SK-N-SH (cell line): ENCODE data around the gene IL1R2. TPM values are rescaled to one million over a fixed set of nuclear protein-coding genes. Genes with fewer than 3 reads are reported as not detected.

ENCODE experiments used
- CTCF ChIA-PET: fragments of 300-600, 350-600 bp; formaldehyde crosslinking; extraction: SDS; loops from one replicate; lab custom pipeline; 2021; lab: Yijun Ruan, JAX
- POLR2A ChIA-PET: fragments of 350-600 bp; sonication (Branson Sonifier 250); formaldehyde crosslinking; extraction: SDS; loops from one replicate; lab custom pipeline; 2020; ENCODE audit warnings: antibody characterized with exemption, inconsistent platforms; lab: Yijun Ruan, JAX
- DNase-seq: peaks from one replicate; pipeline ENCODE4 v3.0.0; 2012
- H2AFZ ChIP-seq: fragments of 200-600 bp; sonication (generic); 2 replicates; pipeline ENCODE4 v1.8.1; 2016; ENCODE audit warnings: antibody characterized with exemption, mild to moderate bottlenecking, low read depth
- H3F3A ChIP-seq: fragments of 200-600 bp; sonication (generic); replicated peaks from 2 replicates; pipeline ENCODE3; 2016; ENCODE audit warnings: antibody characterized with exemption, mild to moderate bottlenecking; ENCODE audit not compliant: insufficient read depth
- H3K27ac ChIP-seq, 2 experiments: fragments of 200-500 bp in 1 of 2; fragments of 200-600 bp in 1 of 2; sonication (Bioruptor generic) in 1 of 2; sonication (generic), shearing (Covaris generic) in 1 of 2; 2 replicates each; pipeline versions ENCODE4 v1.5.1 to v1.6.1; 2014 to 2016; ENCODE audit warnings: low read depth in 2 of 2, inconsistent platforms in 1 of 2, low read length in 1 of 2, mild to moderate bottlenecking in 1 of 2, mixed read lengths in 1 of 2
- H3K27me3 ChIP-seq: fragments of 200-600 bp; sonication (generic), shearing (Covaris generic); 2 replicates; pipeline ENCODE4 v1.6.1; 2016; ENCODE audit warnings: mixed run types; ENCODE audit not compliant: insufficient read depth
- H3K36me3 ChIP-seq, 2 experiments: fragments of 200-500 bp in 1 of 2; fragments of 200-600 bp in 1 of 2; sonication (Bioruptor generic) in 1 of 2; sonication (generic) in 1 of 2; replicated peaks in 1 of 2; 2 replicates each; pipeline versions ENCODE3 to v1.5.1; 2014 to 2016; ENCODE audit warnings: low read length in 1 of 2, mild to moderate bottlenecking in 1 of 2; ENCODE audit not compliant: insufficient read depth in 2 of 2, control insufficient read depth in 1 of 2
- H3K4me1 ChIP-seq, 2 experiments: fragments of 200-500 bp in 1 of 2; fragments of 200-600 bp in 1 of 2; sonication (Bioruptor generic) in 1 of 2; sonication (generic), shearing (Covaris generic) in 1 of 2; 2 replicates each; pipeline versions ENCODE4 v1.5.1 to v1.6.1; 2014 to 2016; ENCODE audit warnings: low read depth in 1 of 2, low read length in 1 of 2, mixed run types in 1 of 2; ENCODE audit not compliant: insufficient read depth in 2 of 2, control insufficient read depth in 1 of 2
- H3K4me2 ChIP-seq: fragments of 200-600 bp; sonication (generic), shearing (Covaris generic); 2 replicates; pipeline ENCODE4 v1.6.1; 2017; ENCODE audit warnings: mixed run types
- H3K4me3 ChIP-seq, 2 experiments: fragments of 200-500 bp in 1 of 2; fragments of 200-600 bp in 1 of 2; sonication (Bioruptor generic) in 1 of 2; sonication (generic), shearing (Covaris generic) in 1 of 2; 2 replicates each; pipeline versions ENCODE4 v1.5.1 to v1.8.1; 2014 to 2016; ENCODE audit warnings: low read depth in 2 of 2, inconsistent platforms in 1 of 2, low read length in 1 of 2, mild to moderate bottlenecking in 1 of 2, mixed read lengths in 1 of 2, moderate library complexity in 1 of 2
- H3K79me2 ChIP-seq: fragments of 200-600 bp; sonication (generic); 2 replicates; pipeline ENCODE4 v1.8.1; 2017; ENCODE audit warnings: mild to moderate bottlenecking; ENCODE audit not compliant: insufficient read depth
- H3K9ac ChIP-seq: fragments of 200-600 bp; sonication (generic); 2 replicates; pipeline ENCODE4 v1.6.1; 2017; ENCODE audit warnings: mixed run types
- H3K9me2 ChIP-seq: fragments of 200-600 bp; sonication (generic); 2 replicates; pipeline ENCODE4 v1.6.1; 2017; ENCODE audit warnings: mixed run types
- H3K9me3 ChIP-seq: fragments of 200-600 bp; sonication (generic); 2 replicates; pipeline ENCODE4 v1.6.1; 2017; ENCODE audit warnings: mixed run types, mild to moderate bottlenecking, moderate library complexity
- H4K20me1 ChIP-seq: fragments of 200-600 bp; sonication (generic); 2 replicates; pipeline ENCODE4 v1.6.1; 2017; ENCODE audit warnings: mild to moderate bottlenecking, mixed run types; ENCODE audit not compliant: insufficient read depth
- CHD2 ChIP-seq: fragments of 150-350 bp; IDR thresholded peaks from 2 replicates; pipeline ENCODE4 v1.6.1; 2018; ENCODE audit warnings: low read length; ENCODE audit not compliant: partially characterized antibody
- EZH2phosphoT487 ChIP-seq: fragments of 200-600 bp; sonication (generic); IDR thresholded peaks from 2 replicates; pipeline ENCODE4 v1.6.1; 2017; ENCODE audit warnings: low read depth, mixed run types, mild to moderate bottlenecking, antibody characterized with exemption, moderate library complexity, borderline replicate concordance
- FOSL2 ChIP-seq: IDR thresholded peaks from 2 replicates; pipeline ENCODE4 v1.4.0; 2012; ENCODE audit warnings: low read depth, mild to moderate bottlenecking, moderate library complexity, borderline replicate concordance
- FOXJ3 ChIP-seq: sonication (generic); formaldehyde crosslinking; IDR thresholded peaks from 2 replicates; pipeline ENCODE4 v1.5.1; 2020; ENCODE audit warnings: mild to moderate bottlenecking, missing genetic modification reagents
- GABPA ChIP-seq: IDR thresholded peaks from 2 replicates; pipeline ENCODE4 v1.4.0; 2012; ENCODE audit warnings: low read depth, mild to moderate bottlenecking
- MXI1 ChIP-seq: IDR thresholded peaks from 2 replicates; pipeline ENCODE4 v1.6.1; 2012; ENCODE audit warnings: mild to moderate bottlenecking, low read depth, low read length, improper control_type of control experiment
- RAD21 ChIP-seq: IDR thresholded peaks from 2 replicates; pipeline ENCODE4 v1.6.1; 2012; ENCODE audit warnings: mild to moderate bottlenecking, low read length
- RFX5 ChIP-seq: IDR thresholded peaks from 2 replicates; pipeline ENCODE4 v1.6.1; 2012; ENCODE audit warnings: mild to moderate bottlenecking, improper control_type of control experiment, low read length
- SIN3A ChIP-seq: IDR thresholded peaks from 2 replicates; pipeline ENCODE4 v1.6.1; 2012; ENCODE audit warnings: low read depth, mild to moderate bottlenecking, low read length, moderate library complexity, borderline replicate concordance
- YY1 ChIP-seq: IDR thresholded peaks from 2 replicates; pipeline ENCODE4 v1.4.0; 2012; ENCODE audit warnings: low read depth, mild to moderate bottlenecking
- WGBS: methylation state at CpG from one replicate; pipeline ENCODE4 v1.1.6; 2017; ENCODE audit warnings: low lambda C conversion rate; 5-methylcytosine and 5-hydroxymethylcytosine counted together
- polyA plus RNA-seq, 3 experiments: library from polyadenylated mRNA; depleted of rRNA; stranded (reverse); fragments of >200 nt; gene quantifications; 2 replicates each; pipeline ENCODE4 v1.2.3, GENCODE V29; 2012
- TF ChIP-seq, protein P1 (sequence below): IDR thresholded peaks from 2 replicates; pipeline ENCODE4; 2012
- TF ChIP-seq, protein P2 (sequence below): fragments of 150-350 bp; IDR thresholded peaks from 2 replicates; pipeline ENCODE4 v1.6.1; 2016; ENCODE audit warnings: mild to moderate bottlenecking, low read depth, low read length
- TF ChIP-seq, protein P3 (sequence below): fragments of 200-600 bp; sonication (generic); IDR thresholded peaks from 2 replicates; pipeline ENCODE4 v1.6.1; 2017; ENCODE audit warnings: antibody characterized with exemption, mild to moderate bottlenecking, moderate library complexity

IL1R2 gene
- polyA plus RNA-seq, 1 of the 3 experiments (the other 2 are of a cell fraction), result 0.16 TPM

DNA sequence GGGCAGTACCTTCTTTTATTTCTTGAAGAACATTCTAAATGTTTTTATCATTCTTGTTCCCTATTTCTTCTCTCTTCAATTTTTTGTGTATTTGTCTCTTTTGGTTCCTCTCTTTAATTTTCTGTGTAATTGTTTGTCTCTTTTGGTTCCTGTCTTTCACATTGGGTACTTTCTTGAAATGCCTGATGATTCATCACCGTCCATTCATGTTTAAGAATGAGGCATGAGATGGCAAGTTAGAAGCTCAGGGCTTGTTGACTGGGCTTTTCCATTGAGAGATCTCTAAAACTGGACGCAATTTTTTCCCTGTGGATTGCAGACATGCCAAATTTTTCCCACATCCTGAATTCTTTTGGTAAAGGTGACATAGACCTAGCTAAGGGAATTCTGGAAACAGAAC is 33.7 kb upstream of the IL1R2 start:
- H3K36me3 ChIP-seq, result no peaks in the 10 kb centered on the region
- no peak overlapping the region for H3K4me3 ChIP-seq
- H3K27ac ChIP-seq, result no peak overlapping the region
- H3K9me3 ChIP-seq, result no peaks in the 10 kb centered on the region
- WGBS, result 5% methylated on average over 2 of the region's 2 CpGs
- no peaks in the 10 kb centered on the region for H4K20me1 ChIP-seq
- H3K27me3 ChIP-seq, result peaks cover 7% of the 10 kb centered on the region; the same call in 1 of the 2 replicates
- no peaks in the 10 kb centered on the region for H3K79me2 ChIP-seq
- no peaks in the 10 kb centered on the region for H3F3A ChIP-seq
- H3K4me1 ChIP-seq, result no peaks in the 10 kb centered on the region
- DNase-seq, result no peak
- TF ChIP-seq RAD21, result no peak
- TF ChIP-seq, protein P1, sequence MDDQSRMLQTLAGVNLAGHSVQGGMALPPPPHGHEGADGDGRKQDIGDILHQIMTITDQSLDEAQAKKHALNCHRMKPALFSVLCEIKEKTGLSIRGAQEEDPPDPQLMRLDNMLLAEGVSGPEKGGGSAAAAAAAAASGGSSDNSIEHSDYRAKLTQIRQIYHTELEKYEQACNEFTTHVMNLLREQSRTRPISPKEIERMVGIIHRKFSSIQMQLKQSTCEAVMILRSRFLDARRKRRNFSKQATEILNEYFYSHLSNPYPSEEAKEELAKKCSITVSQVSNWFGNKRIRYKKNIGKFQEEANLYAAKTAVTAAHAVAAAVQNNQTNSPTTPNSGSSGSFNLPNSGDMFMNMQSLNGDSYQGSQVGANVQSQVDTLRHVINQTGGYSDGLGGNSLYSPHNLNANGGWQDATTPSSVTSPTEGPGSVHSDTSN, result no peak
- H3K9me2 ChIP-seq, result no peaks in the 10 kb centered on the region
- ChIA-PET POLR2A (no interaction called here), CTCF (interaction anchor here (1.0 kb wide), 1 partner anchor 275 kb away, joined by 4 read pairs; no protein-coding TSS in a partner anchor)
- H2AFZ ChIP-seq, result no peak overlapping the region
- H3K9ac ChIP-seq, result no peak overlapping the region
- no peak overlapping the region for H3K4me2 ChIP-seq

DNA sequence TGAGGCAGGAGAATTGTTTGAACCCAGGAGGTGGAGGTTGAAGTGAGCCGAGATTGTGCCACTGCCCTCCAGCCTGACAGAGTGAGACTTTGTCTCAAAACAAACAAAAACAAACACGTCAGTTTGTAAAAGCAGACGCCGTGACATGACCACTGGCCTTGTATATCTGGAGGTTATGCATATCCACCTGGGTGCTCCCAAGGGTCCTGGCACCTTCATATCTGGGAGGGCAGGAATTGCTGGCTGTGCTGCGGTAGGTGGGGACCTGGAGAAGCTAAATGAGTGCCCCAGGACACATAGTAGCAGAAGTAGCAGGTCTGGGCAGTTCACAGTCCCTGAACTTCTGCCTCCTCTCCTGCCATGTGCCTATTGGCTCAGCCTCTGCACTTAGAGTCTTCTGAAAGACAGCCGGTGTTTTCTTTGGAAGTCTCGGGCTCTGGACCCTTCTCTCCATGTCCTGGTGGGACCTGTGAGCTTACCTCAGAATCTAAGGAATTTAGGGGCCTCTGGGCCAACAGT is 30.9 kb upstream of the IL1R2 start:
- no peak overlapping the region for H3K9ac ChIP-seq
- WGBS, result 38% methylated on average over 6 of the region's 7 CpGs
- no peak overlapping the region for H3K27ac ChIP-seq
- no peak overlapping the region for H3K4me3 ChIP-seq
- no peak for DNase-seq
- H3K4me1 ChIP-seq, result no peaks in the 10 kb centered on the region
- CTCF ChIA-PET, result no interaction called here
- H3K36me3 ChIP-seq, result no peaks in the 10 kb centered on the region
- H3F3A ChIP-seq, result no peaks in the 10 kb centered on the region
- peaks cover 12% of the 10 kb centered on the region; the same call in 1 of the 2 replicates for H3K27me3 ChIP-seq
- no peak overlapping the region for H2AFZ ChIP-seq
- no peak overlapping the region for H3K4me2 ChIP-seq
- no peaks in the 10 kb centered on the region for H4K20me1 ChIP-seq
- H3K9me2 ChIP-seq, result no peaks in the 10 kb centered on the region
- POLR2A ChIA-PET, result no interaction called here
- no peaks in the 10 kb centered on the region for H3K9me3 ChIP-seq
- H3K79me2 ChIP-seq, result no peaks in the 10 kb centered on the region
- TF ChIP-seq CHD2 (no peak), FOXJ3 (CRISPR knock-in tag) (no peak), GABPA (no peak), YY1 (no peak), RFX5 (no peak), EZH2phosphoT487 (no peak), MXI1 (no peak), FOSL2 (no peak), RAD21 (no peak), SIN3A (no peak)
- TF ChIP-seq, protein P2, sequence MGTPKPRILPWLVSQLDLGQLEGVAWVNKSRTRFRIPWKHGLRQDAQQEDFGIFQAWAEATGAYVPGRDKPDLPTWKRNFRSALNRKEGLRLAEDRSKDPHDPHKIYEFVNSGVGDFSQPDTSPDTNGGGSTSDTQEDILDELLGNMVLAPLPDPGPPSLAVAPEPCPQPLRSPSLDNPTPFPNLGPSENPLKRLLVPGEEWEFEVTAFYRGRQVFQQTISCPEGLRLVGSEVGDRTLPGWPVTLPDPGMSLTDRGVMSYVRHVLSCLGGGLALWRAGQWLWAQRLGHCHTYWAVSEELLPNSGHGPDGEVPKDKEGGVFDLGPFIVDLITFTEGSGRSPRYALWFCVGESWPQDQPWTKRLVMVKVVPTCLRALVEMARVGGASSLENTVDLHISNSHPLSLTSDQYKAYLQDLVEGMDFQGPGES, result no peak
- TF ChIP-seq, protein P3, sequence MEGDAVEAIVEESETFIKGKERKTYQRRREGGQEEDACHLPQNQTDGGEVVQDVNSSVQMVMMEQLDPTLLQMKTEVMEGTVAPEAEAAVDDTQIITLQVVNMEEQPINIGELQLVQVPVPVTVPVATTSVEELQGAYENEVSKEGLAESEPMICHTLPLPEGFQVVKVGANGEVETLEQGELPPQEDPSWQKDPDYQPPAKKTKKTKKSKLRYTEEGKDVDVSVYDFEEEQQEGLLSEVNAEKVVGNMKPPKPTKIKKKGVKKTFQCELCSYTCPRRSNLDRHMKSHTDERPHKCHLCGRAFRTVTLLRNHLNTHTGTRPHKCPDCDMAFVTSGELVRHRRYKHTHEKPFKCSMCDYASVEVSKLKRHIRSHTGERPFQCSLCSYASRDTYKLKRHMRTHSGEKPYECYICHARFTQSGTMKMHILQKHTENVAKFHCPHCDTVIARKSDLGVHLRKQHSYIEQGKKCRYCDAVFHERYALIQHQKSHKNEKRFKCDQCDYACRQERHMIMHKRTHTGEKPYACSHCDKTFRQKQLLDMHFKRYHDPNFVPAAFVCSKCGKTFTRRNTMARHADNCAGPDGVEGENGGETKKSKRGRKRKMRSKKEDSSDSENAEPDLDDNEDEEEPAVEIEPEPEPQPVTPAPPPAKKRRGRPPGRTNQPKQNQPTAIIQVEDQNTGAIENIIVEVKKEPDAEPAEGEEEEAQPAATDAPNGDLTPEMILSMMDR, result no peak
- TF ChIP-seq, protein P1, result no peak
